ENCODE data around the gene SLAIN1.

The SLAIN1 gene

DNA sequence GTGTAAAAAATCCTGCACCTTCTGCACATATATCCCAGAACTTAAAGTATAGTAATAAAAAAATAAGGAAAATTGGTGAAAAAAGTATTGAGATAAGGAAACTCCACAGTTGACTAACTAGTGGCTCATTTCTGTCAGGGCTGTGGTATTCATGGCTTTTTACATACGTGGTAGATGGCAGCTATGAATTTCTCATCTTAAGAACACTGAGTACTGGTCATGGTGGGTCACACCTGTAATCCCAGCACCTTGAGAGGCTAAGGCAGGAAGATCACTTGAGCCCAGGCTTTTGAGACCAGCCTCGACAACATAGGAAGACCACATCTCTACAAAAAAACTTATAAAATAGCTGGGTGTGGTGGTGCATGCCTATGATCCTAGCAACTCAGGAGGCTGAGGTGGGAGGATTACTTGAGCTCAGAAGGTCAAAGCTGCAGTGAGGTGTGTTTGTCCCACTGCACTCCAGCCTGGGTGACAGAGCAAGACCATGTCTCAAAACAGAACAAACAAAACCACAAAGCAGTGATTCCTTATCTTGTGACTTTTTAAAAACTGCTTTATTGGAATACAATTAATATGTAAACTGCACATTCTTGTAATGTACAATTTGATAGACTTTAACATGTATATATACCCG, 16.8 kb downstream of the SLAIN1 start:
- no peak for DNase-seq (ENCODE audit: extremely low read depth, low read depth)
- TF ChIP-seq, protein P1, sequence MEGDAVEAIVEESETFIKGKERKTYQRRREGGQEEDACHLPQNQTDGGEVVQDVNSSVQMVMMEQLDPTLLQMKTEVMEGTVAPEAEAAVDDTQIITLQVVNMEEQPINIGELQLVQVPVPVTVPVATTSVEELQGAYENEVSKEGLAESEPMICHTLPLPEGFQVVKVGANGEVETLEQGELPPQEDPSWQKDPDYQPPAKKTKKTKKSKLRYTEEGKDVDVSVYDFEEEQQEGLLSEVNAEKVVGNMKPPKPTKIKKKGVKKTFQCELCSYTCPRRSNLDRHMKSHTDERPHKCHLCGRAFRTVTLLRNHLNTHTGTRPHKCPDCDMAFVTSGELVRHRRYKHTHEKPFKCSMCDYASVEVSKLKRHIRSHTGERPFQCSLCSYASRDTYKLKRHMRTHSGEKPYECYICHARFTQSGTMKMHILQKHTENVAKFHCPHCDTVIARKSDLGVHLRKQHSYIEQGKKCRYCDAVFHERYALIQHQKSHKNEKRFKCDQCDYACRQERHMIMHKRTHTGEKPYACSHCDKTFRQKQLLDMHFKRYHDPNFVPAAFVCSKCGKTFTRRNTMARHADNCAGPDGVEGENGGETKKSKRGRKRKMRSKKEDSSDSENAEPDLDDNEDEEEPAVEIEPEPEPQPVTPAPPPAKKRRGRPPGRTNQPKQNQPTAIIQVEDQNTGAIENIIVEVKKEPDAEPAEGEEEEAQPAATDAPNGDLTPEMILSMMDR (IDR thresholded peaks at IDR 0.05; ENCODE audit: low read depth, low read length, missing control alignments): no peak

GRCh38 chr13:77715233-77715891, 17.9 kb downstream of the SLAIN1 start:
- TF ChIP-seq, protein P1 (IDR thresholded peaks at IDR 0.05; ENCODE audit: low read depth, low read length, missing control alignments): no peak
- no peak for DNase-seq (ENCODE audit: extremely low read depth, low read depth)
- no peak overlapping the region for H3K4me3 ChIP-seq (replicated peaks; ENCODE audit: low read depth, low read length)

More for the DNA sequence above, 16.8 kb downstream of the SLAIN1 start:
- H3K4me3 ChIP-seq (replicated peaks; ENCODE audit: low read depth, low read length): no peak overlapping the region

- H3K4me3 ChIP-seq (replicated peaks; ENCODE audit: low read depth, low read length): no peak overlapping the region
- DNase-seq (ENCODE audit: extremely low read depth, low read depth): no peak
- TF ChIP-seq, protein P1 (IDR thresholded peaks at IDR 0.05; ENCODE audit: low read depth, low read length, missing control alignments): no peak
Measured at GRCh38 chr13:77716692-77717091, 19.2 kb downstream of the SLAIN1 start.

DNA sequence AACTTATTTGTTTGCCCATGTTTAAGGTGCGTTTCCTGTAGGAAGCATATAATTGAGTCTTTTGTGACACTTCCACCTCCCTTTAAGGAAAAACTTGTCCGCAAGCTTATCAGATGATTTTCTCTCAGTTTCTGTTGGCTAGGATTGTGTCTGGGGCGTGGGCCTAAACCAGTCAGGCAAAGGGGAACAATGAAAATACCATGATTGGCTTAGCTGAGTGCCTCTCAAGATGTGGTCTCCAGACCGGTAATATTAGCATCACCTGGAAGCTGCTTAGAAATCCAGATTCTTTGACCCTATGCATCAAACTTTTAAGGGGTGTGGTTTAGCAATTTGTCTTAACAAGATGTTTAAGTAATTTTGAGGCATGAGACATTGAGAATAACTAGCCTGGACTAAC, 20.0 kb downstream of the SLAIN1 start:
- DNase-seq (ENCODE audit: extremely low read depth, low read depth): no peak
- TF ChIP-seq, protein P1 (IDR thresholded peaks at IDR 0.05; ENCODE audit: low read depth, low read length, missing control alignments): no peak

DNA sequence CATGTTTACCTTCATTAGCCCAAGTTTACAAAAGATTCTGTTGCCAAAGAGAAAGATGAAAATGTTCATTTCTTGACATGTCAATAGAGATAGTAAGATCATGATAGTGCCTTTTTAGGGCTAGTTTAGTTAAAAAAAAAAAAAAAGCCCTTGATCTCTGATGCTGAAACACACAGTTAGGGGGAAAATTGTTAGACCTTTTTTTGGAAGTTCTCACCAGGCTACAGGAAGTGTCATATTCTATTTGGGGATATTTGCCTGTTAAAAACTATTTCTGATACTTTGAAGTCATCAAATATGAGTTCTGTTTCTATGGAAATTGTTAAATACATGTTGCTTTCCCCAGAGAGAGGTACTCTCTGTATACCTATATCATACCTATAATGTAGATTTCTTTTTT, 21.6 kb downstream of the SLAIN1 start:
- no peak for DNase-seq (ENCODE audit: extremely low read depth, low read depth)
- TF ChIP-seq, protein P1 (IDR thresholded peaks at IDR 0.05; ENCODE audit: low read depth, low read length, missing control alignments): no peak
- no peak overlapping the region for H3K4me3 ChIP-seq (replicated peaks; ENCODE audit: low read depth, low read length)

More for the DNA sequence above, 20.0 kb downstream of the SLAIN1 start:
- H3K4me3 ChIP-seq (replicated peaks; ENCODE audit: low read depth, low read length): no peak overlapping the region

GRCh38 chr13:77720988-77721387, 23.5 kb downstream of the SLAIN1 start:
- TF ChIP-seq, protein P1 (IDR thresholded peaks at IDR 0.05; ENCODE audit: low read depth, low read length, missing control alignments): no peak
- no peak for DNase-seq (ENCODE audit: extremely low read depth, low read depth)
- no peak overlapping the region for H3K4me3 ChIP-seq (replicated peaks; ENCODE audit: low read depth, low read length)
